K562 (cell line): ENCODE measurements around the gene RPL7L1. TPM values are rescaled to one million over a fixed set of nuclear protein-coding genes. Genes with fewer than 3 reads are reported as not detected.

Experiments used
- ATAC-seq: fragments of 200-7000 bp; cut with Tn5 transposase; 3 replicates; pipeline ENCODE4 v1.9.1; 2020; ENCODE audit warnings: moderate library complexity
- BruUV-seq: library from RNA; stranded (reverse); fragments of 400-500 nt; replicated peaks from 2 replicates; lab custom pipeline; 2021; lab: Mats Ljungman, UMichigan
- CTCF ChIA-PET: fragments of 300-600 bp; formaldehyde crosslinking; extraction: SDS; loops from one replicate; lab custom pipeline; 2021; ENCODE audit warnings: low intra/inter-chr PET ratio; lab: Yijun Ruan, JAX
- POLR2A ChIA-PET: fragments of 300-600, 350-650 bp; sonication (Branson Sonifier 250); formaldehyde crosslinking; extraction: SDS; loops from one replicate; lab custom pipeline; 2021; ENCODE audit warnings: antibody characterized with exemption, inconsistent platforms; lab: Yijun Ruan, JAX
- DNase-seq, 4 experiments: peaks; one replicate each; pipeline versions ENCODE4 v3.0.0 to v3.0.0-alpha.2; 2011 to 2018; ENCODE audit warnings: low spot score in 3 of 4, mixed read lengths in 3 of 4; ENCODE audit errors: extremely low read depth in 1 of 4
- FAIRE-seq: peaks from 2 replicates; lab custom pipeline; 2011; peaks lifted over from hg19 to GRCh38; lab: Jason Lieb, UNC
- H2AFZ ChIP-seq: 2 replicates; pipeline ENCODE4 v1.6.0; 2011; ENCODE audit warnings: low read depth, low read length, control low read depth, inconsistent platforms
- H3K27ac ChIP-seq: fragments of 200-600 bp; 3 replicates; pipeline ENCODE4 v1.8.0; 2011; ENCODE audit warnings: low read depth, mild to moderate bottlenecking, control low read depth, inconsistent platforms, low read length, moderate library complexity, mixed read lengths; ENCODE audit errors: extremely low read depth
- H3K27me3 ChIP-seq, 2 experiments: fragments of 300-600 bp in 1 of 2; 2 replicates in 1 of 2; 3 replicates in 1 of 2; pipeline versions ENCODE4 v1.6.0 to v1.8.0; 2011; ENCODE audit warnings: inconsistent platforms in 2 of 2, low read length in 2 of 2, mild to moderate bottlenecking in 1 of 2, mixed read lengths in 1 of 2, moderate library complexity in 1 of 2; ENCODE audit not compliant: control insufficient read depth in 2 of 2, insufficient read depth in 2 of 2
- H3K36me3 ChIP-seq: fragments of 300-600 bp; 3 replicates; pipeline ENCODE4 v1.8.0; 2011; ENCODE audit warnings: mild to moderate bottlenecking, low read length, inconsistent platforms; ENCODE audit not compliant: control insufficient read depth, insufficient read depth
- H3K4me1 ChIP-seq, 2 experiments: fragments of 200-600 bp in 1 of 2; replicated peaks in 1 of 2; 2 replicates in 1 of 2; 3 replicates in 1 of 2; pipeline versions ENCODE4 v1.5.1 to v1.8.0; 2011; ENCODE audit warnings: inconsistent platforms in 2 of 2, low read length in 2 of 2, mild to moderate bottlenecking in 1 of 2, mixed read lengths in 1 of 2, moderate library complexity in 1 of 2; ENCODE audit not compliant: control insufficient read depth in 2 of 2, insufficient read depth in 2 of 2
- H3K4me2 ChIP-seq: 2 replicates; pipeline ENCODE4 v1.6.1; 2011; ENCODE audit warnings: low read length, control low read depth, inconsistent platforms, mixed read lengths; ENCODE audit not compliant: insufficient read depth
- H3K4me3 ChIP-seq: fragments of 200-600 bp; sonication (generic), shearing (Covaris generic); 2 replicates; pipeline ENCODE4 v1.5.1; 2016; ENCODE audit warnings: control low read depth, inconsistent platforms
- H3K79me2 ChIP-seq: fragments of 200-600 bp; 3 replicates; pipeline ENCODE4 v1.8.0; 2011; ENCODE audit warnings: low read length, inconsistent platforms; ENCODE audit not compliant: control insufficient read depth, insufficient read depth
- H3K9ac ChIP-seq, 2 experiments: 2 replicates each; pipeline versions ENCODE4 v1.6.0 to v1.6.1; 2011; ENCODE audit warnings: low read depth in 2 of 2, low read length in 2 of 2, control low read depth in 1 of 2, inconsistent platforms in 1 of 2, mild to moderate bottlenecking in 1 of 2, mixed read lengths in 1 of 2; ENCODE audit not compliant: insufficient read depth in 1 of 2
- H3K9me1 ChIP-seq: one replicate; pipeline ENCODE4 v1.6.0; 2011; ENCODE audit warnings: inconsistent platforms, mild to moderate bottlenecking, low read length, moderate library complexity; ENCODE audit not compliant: control insufficient read depth, insufficient read depth
- H3K9me3 ChIP-seq: replicated peaks from 2 replicates; pipeline ENCODE4 v1.5.1; 2011; ENCODE audit warnings: low read depth, low read length, inconsistent platforms; ENCODE audit not compliant: control insufficient read depth, insufficient read depth
- H4K20me1 ChIP-seq: replicated peaks from 2 replicates; pipeline ENCODE4 v1.6.1; 2011; ENCODE audit warnings: low read length, inconsistent platforms, mixed read lengths; ENCODE audit not compliant: control insufficient read depth, insufficient read depth
- COPS2 ChIP-seq: fragments of 450-650 bp; conservative IDR thresholded peaks from 2 replicates; pipeline ENCODE4 v1.6.1; 2016; ENCODE audit warnings: mild to moderate bottlenecking, moderate library complexity
- FOXA3 ChIP-seq, 2 experiments: fragments of 450-650 bp in 1 of 2; sonication (generic) in 1 of 2; formaldehyde crosslinking; IDR thresholded peaks in 1 of 2; conservative IDR thresholded peaks in 1 of 2; 2 replicates each; pipeline versions ENCODE4 v1.4.0 to v1.8.0; 2020 to 2022; ENCODE audit warnings: mild to moderate bottlenecking in 2 of 2, missing genetic modification reagents in 1 of 2
- HDGF ChIP-seq: fragments of 450-650 bp; IDR thresholded peaks from 2 replicates; pipeline ENCODE4 v1.6.1; 2016
- PHF21A ChIP-seq: fragments of 450-650 bp; IDR thresholded peaks from 2 replicates; pipeline ENCODE4 v1.6.1; 2017; ENCODE audit warnings: low read depth, borderline replicate concordance
- POLR2H ChIP-seq: IDR thresholded peaks from 2 replicates; pipeline ENCODE4 v1.6.1; 2016; ENCODE audit warnings: missing genetic modification characterization, low read depth, mild to moderate bottlenecking, control low read depth, missing compliant biosample characterization, moderate library complexity
- PREB ChIP-seq: sonication (generic); formaldehyde crosslinking; IDR thresholded peaks from 2 replicates; pipeline ENCODE4 v1.8.1; 2023; ENCODE audit warnings: mild to moderate bottlenecking, missing genetic modification reagents
- PTTG1 ChIP-seq: fragments of 450-650 bp; IDR thresholded peaks from 2 replicates; pipeline ENCODE4 v1.6.1; 2016; ENCODE audit warnings: low read depth, mild to moderate bottlenecking, missing genetic modification characterization, missing compliant biosample characterization
- PURB ChIP-seq: sonication (generic); formaldehyde crosslinking; IDR thresholded peaks from 2 replicates; pipeline ENCODE4 v1.9.0; 2021; ENCODE audit warnings: low read depth, mild to moderate bottlenecking, missing genetic modification reagents
- SAFB ChIP-seq: fragments of 200-400 bp; formaldehyde crosslinking; IDR thresholded peaks from 2 replicates; pipeline ENCODE4 v1.6.1; 2017; ENCODE audit warnings: low read depth, low read length, borderline replicate concordance
- TAF1 ChIP-seq: IDR thresholded peaks from 2 replicates; pipeline ENCODE4 v1.6.1; 2011; ENCODE audit warnings: mild to moderate bottlenecking, low read length, moderate library complexity; ENCODE audit not compliant: insufficient read depth, control insufficient read depth, severe bottlenecking; ENCODE audit errors: extremely low read depth
- ZNF398 ChIP-seq: fragments of 250-450 bp; sonication (Bioruptor Pico); IDR thresholded peaks from 2 replicates; pipeline ENCODE4 v1.8.0; 2021; ENCODE audit warnings: moderate library complexity, mild to moderate bottlenecking, inconsistent platforms
- ZNF445 ChIP-seq: fragments of 250-450 bp; sonication (Bioruptor Pico); IDR thresholded peaks from 2 replicates; pipeline ENCODE4 v1.4.0; 2020; ENCODE audit warnings: low read depth, mild to moderate bottlenecking, moderate library complexity
- ZNF518B ChIP-seq: fragments of 250-450 bp; sonication (Bioruptor Pico); IDR thresholded peaks from 2 replicates; pipeline ENCODE4 v1.5.0; 2021; ENCODE audit warnings: mild to moderate bottlenecking, moderate library complexity
- WGBS: fragments of 100-300 bp; shearing (Covaris generic); methylation state at CpG from one replicate; pipeline ENCODE4 v1.1.6; 2016; ENCODE audit warnings: low coverage, mixed read lengths; ENCODE audit not compliant: insufficient coverage; ENCODE audit errors: missing lambda C conversion rate; 5-methylcytosine and 5-hydroxymethylcytosine counted together
- in situ Hi-C: fragments of 300-500 bp; cut with MboI; formaldehyde crosslinking; loops from 4 replicates; pipeline ENCODE4 v1.15.0; 2018; ENCODE audit warnings: inconsistent platforms, mixed read lengths
- intact Hi-C: fragments of 100-400 bp; cut with micrococcal nuclease; formaldehyde crosslinking; loops from 2 replicates; pipeline ENCODE4 v1.14.2; 2022
- polyA plus RNA-seq, 8 experiments: library from polyadenylated mRNA; depleted of rRNA in 4 of 8; stranded (reverse) in 5 of 8; unstranded in 3 of 8; fragments of >200 nt; fragmentation: Nextera tagmentation in 2 of 8; fragmentation: Illumina TruSeq in 1 of 8; extraction: Ambion mirVana in 2 of 8; extraction: Trizol in 1 of 8; gene quantifications; 2 replicates each; pipeline versions ENCODE4 v1.2.1 to v1.2.3, GENCODE V29; 2011 to 2014; ENCODE audit warnings: inconsistent platforms in 1 of 8, missing spikeins in 1 of 8
- total RNA-seq, 7 experiments: library from RNA; depleted of rRNA in 6 of 7; stranded (reverse); fragments of >200 nt in 6 of 7; fragmentation: Illumina TruSeq in 2 of 7; extraction: Trizol in 2 of 7; gene quantifications; 2 replicates each; pipeline versions ENCODE4 v1.2.1 to v1.2.3, GENCODE V29; 2011 to 2021; ENCODE audit warnings: low replicate concordance in 1 of 7

Gene RPL7L1
- total and polyA plus RNA-seq, 9 of the 15 experiments (the other 6 are each of a cell fraction or from before 2014, with no cell fraction given) = 129 to 259 (median 164) TPM

GRCh38 chr6:42911171-42912021, 32.0 kb downstream of the RPL7L1 start:
- no peak overlapping the region for H3K4me3 ChIP-seq
- no peak for DNase-seq
- no peaks in the 10 kb centered on the region for H4K20me1 ChIP-seq
- no peaks in the 10 kb centered on the region for H3K27me3 ChIP-seq
- no peak overlapping the region for H3K4me2 ChIP-seq
- ChIA-PET CTCF (interaction anchor here (0.7 kb wide), 1 partner anchor 458 kb away, joined by 3 read pairs; the partner anchor contains the start of gene ZNF318), POLR2A (interaction anchor here (1.5 kb wide), 1 partner anchor 17 kb away, joined by 10 read pairs; the partner anchor contains the start of gene CNPY3)
- H3K9me1 ChIP-seq = no peaks in the 10 kb centered on the region
- FAIRE-seq = no peak
- 79% methylated on average over 30 of the region's 49 CpGs for WGBS
- H3K9me3 ChIP-seq = no peaks in the 10 kb centered on the region
- no TSS peak for BruUV-seq
- H3K36me3 ChIP-seq = no peaks in the 10 kb centered on the region
- H2AFZ ChIP-seq = no peak overlapping the region
- in situ Hi-C loops (no loop called here), intact Hi-C loops (no loop called here)
- H3K4me1 ChIP-seq = peaks cover 5 to 13% of the 10 kb centered on the region in 2 experiments; a peak in 4 of 5 replicates
- H3K27ac ChIP-seq = no peak overlapping the region
- ATAC-seq = no peak
- H3K9ac ChIP-seq = no peak overlapping the region
- no peaks in the 10 kb centered on the region for H3K79me2 ChIP-seq
- TF ChIP-seq POLR2H (tag) (no peak), PTTG1 (tag) (no peak), COPS2 (no peak), HDGF (no peak), SAFB (no peak), FOXA3 (CRISPR knock-in tag; conservative IDR thresholded peaks at IDR 0.05 in 1 of 2, IDR thresholded peaks at IDR 0.05 in 1 of 2) (no peak), PURB (CRISPR knock-in tag) (no peak), ZNF398 (CRISPR knock-in tag) (no peak), PREB (CRISPR knock-in tag) (no peak), ZNF445 (CRISPR knock-in tag) (no peak), TAF1 (no peak), ZNF518B (CRISPR knock-in tag) (no peak), PHF21A (no peak)
